Mammary epithelial cell (primary cell): ENCODE data around the gene UBE2S.

Experiments
- EZH2 ChIP-seq: IDR thresholded peaks from 2 replicates; pipeline ENCODE4 v1.6.1; 2012; ENCODE audit warnings: low read length, inconsistent platforms, borderline replicate concordance
- TF ChIP-seq, protein P1 (sequence below), 2 donors: IDR thresholded peaks in 1 of 2; conservative IDR thresholded peaks in 1 of 2; 2 replicates each; pipeline ENCODE4 v1.5.1; 2011 to 2012; ENCODE audit warnings: inconsistent platforms in 2 of 2, low read length in 2 of 2, mild to moderate bottlenecking in 2 of 2, control low read depth in 1 of 2, low read depth in 1 of 2; ENCODE audit not compliant: insufficient read depth in 1 of 2; ENCODE audit errors: extremely low read depth in 1 of 2

DNA sequence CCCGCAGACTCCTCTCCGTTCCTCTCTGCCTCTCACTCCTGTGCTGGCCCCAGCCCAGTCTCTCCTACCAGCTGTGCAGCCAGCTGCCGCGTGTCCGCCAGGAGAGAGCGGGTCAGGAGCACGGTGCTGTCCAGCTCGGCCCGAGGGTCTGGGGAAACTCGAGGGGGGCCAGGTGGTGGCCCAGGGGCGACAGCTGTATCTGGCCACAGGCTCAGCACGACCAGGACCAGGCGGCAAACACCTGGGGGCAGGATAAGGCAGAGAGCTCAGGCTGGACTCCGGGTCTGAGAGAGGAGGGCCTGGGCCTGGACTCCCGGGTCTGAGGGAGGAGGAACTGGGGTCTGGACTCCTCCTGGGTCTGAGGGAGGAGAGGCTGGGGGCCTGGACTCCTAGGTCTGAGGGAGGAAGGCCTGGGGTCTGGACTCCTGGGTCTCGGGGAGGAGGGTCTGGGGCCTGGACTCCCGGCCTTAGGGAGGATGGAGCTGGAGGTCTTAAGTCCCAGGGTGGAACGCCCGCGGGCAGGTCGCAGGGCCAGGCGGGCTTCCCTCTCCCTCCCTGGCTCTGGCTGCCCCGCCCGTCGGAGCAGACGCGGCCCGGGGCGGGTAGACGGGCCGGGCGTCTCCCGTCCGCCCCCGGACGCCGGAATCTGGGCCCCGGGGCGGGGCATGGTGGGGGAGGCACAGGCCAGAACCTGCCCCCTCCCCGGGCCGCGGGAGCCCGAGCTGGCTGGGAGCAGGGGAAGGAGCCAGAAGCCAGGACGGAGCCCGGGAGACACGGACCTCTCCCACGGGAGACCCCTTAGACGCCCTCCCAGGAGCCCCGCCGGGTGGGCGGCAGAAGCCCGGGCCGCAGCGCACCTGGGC is 38.7 kb downstream of the UBE2S start:
- TF ChIP-seq, protein P1, sequence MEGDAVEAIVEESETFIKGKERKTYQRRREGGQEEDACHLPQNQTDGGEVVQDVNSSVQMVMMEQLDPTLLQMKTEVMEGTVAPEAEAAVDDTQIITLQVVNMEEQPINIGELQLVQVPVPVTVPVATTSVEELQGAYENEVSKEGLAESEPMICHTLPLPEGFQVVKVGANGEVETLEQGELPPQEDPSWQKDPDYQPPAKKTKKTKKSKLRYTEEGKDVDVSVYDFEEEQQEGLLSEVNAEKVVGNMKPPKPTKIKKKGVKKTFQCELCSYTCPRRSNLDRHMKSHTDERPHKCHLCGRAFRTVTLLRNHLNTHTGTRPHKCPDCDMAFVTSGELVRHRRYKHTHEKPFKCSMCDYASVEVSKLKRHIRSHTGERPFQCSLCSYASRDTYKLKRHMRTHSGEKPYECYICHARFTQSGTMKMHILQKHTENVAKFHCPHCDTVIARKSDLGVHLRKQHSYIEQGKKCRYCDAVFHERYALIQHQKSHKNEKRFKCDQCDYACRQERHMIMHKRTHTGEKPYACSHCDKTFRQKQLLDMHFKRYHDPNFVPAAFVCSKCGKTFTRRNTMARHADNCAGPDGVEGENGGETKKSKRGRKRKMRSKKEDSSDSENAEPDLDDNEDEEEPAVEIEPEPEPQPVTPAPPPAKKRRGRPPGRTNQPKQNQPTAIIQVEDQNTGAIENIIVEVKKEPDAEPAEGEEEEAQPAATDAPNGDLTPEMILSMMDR (conservative IDR thresholded peaks at IDR 0.05 in 1 of 2, IDR thresholded peaks at IDR 0.05 in 1 of 2; ENCODE audit: extremely low read depth in 1 of 2, insufficient read depth in 1 of 2, low read depth in 1 of 2, low read length in 2 of 2) = no peak
- TF ChIP-seq EZH2 = no peak
